ENCODE data around the gene NECTIN3.

- no peak for TF ChIP-seq CREB1 (IDR thresholded peaks at IDR 0.05; ENCODE audit: low read depth)
- TF ChIP-seq CEBPB (IDR thresholded peaks at IDR 0.05): no peak
- TF ChIP-seq EP300 (IDR thresholded peaks at IDR 0.05; ENCODE audit: borderline replicate concordance): no peak
- no peak for TF ChIP-seq YY1 (IDR thresholded peaks at IDR 0.05; ENCODE audit: low read depth)
- no peak for TF ChIP-seq MAX (IDR thresholded peaks at IDR 0.05)
- TF ChIP-seq, protein P1, sequence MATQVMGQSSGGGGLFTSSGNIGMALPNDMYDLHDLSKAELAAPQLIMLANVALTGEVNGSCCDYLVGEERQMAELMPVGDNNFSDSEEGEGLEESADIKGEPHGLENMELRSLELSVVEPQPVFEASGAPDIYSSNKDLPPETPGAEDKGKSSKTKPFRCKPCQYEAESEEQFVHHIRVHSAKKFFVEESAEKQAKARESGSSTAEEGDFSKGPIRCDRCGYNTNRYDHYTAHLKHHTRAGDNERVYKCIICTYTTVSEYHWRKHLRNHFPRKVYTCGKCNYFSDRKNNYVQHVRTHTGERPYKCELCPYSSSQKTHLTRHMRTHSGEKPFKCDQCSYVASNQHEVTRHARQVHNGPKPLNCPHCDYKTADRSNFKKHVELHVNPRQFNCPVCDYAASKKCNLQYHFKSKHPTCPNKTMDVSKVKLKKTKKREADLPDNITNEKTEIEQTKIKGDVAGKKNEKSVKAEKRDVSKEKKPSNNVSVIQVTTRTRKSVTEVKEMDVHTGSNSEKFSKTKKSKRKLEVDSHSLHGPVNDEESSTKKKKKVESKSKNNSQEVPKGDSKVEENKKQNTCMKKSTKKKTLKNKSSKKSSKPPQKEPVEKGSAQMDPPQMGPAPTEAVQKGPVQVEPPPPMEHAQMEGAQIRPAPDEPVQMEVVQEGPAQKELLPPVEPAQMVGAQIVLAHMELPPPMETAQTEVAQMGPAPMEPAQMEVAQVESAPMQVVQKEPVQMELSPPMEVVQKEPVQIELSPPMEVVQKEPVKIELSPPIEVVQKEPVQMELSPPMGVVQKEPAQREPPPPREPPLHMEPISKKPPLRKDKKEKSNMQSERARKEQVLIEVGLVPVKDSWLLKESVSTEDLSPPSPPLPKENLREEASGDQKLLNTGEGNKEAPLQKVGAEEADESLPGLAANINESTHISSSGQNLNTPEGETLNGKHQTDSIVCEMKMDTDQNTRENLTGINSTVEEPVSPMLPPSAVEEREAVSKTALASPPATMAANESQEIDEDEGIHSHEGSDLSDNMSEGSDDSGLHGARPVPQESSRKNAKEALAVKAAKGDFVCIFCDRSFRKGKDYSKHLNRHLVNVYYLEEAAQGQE (IDR thresholded peaks at IDR 0.05; ENCODE audit: low read depth): no peak
- no peak for TF ChIP-seq EGR1 (IDR thresholded peaks at IDR 0.05)
These were observed 13.3 kb downstream of the NECTIN3 start for GRCh38 chr3:111084911-111085310.

All from Ishikawa (cell line).